HG02610 (cell line): ENCODE data around the gene CDKN1A.

ENCODE experiments used
- ATAC-seq: cut with Tn5 transposase; IDR thresholded peaks from one replicate; pipeline ENCODE4 v1.9.1; 2021; ENCODE audit warnings: mild to moderate bottlenecking, moderate library complexity; ENCODE audit not compliant: unreplicated experiment

The CDKN1A gene

GRCh38 chr6:36735110-36736071 is 56.9 kb downstream of the CDKN1A start:
- no peak for ATAC-seq
